A549 (cell line): ENCODE data around the gene VRK2. TPM values are rescaled to one million over a fixed set of nuclear protein-coding genes. Genes with fewer than 3 reads are reported as not detected.

Experiments
- BCL3 ChIP-seq: fragments of >200 bp; sonication (Bioruptor Twin); formaldehyde crosslinking; IDR thresholded peaks from 3 replicates; pipeline ENCODE4 v1.6.1; 2016
- BHLHE40 ChIP-seq: IDR thresholded peaks from 2 replicates; pipeline ENCODE4 v1.6.1; 2012; ENCODE audit warnings: low read depth, low read length, inconsistent platforms
- CBX8 ChIP-seq: fragments of 200-600 bp; sonication (generic); IDR thresholded peaks from 2 replicates; pipeline ENCODE4 v1.6.1; 2016
- CEBPB ChIP-seq, 2 experiments: fragments of >200 bp in 1 of 2; sonication (Bioruptor Twin) in 1 of 2; formaldehyde crosslinking in 1 of 2; IDR thresholded peaks; 2 replicates each; pipeline ENCODE4 v1.6.1; 2012 to 2016
- CHD4 ChIP-seq: fragments of 200-600 bp; sonication (generic); IDR thresholded peaks from 2 replicates; pipeline ENCODE4 v1.6.1; 2016; ENCODE audit warnings: antibody characterized with exemption, mild to moderate bottlenecking, borderline replicate concordance
- EHMT2 ChIP-seq: fragments of 200-600 bp; sonication (generic); IDR thresholded peaks from 2 replicates; pipeline ENCODE4 v1.6.1; 2016; ENCODE audit warnings: antibody characterized with exemption, low read depth, mild to moderate bottlenecking, moderate library complexity
- EP300 ChIP-seq, 2 experiments: fragments of >200 bp; sonication (Bioruptor Twin); formaldehyde crosslinking; IDR thresholded peaks; 2 replicates in 1 of 2; 3 replicates in 1 of 2; pipeline ENCODE4 v1.6.1; 2016 to 2017
- FOSB ChIP-seq: fragments of 250-450 bp; sonication (Bioruptor Pico); IDR thresholded peaks from 2 replicates; pipeline ENCODE4 v1.5.0; 2020; ENCODE audit warnings: mild to moderate bottlenecking, moderate library complexity
- FOSL2 ChIP-seq, 2 experiments: fragments of 450-650 bp in 1 of 2; fragments of >200 bp in 1 of 2; sonication (Bioruptor Twin) in 1 of 2; formaldehyde crosslinking; IDR thresholded peaks; 2 replicates each; pipeline versions ENCODE4 v1.5.0 to v1.6.1; 2016 to 2020; ENCODE audit warnings: mild to moderate bottlenecking in 1 of 2, moderate library complexity in 1 of 2
- FOXS1 ChIP-seq: fragments of 250-450 bp; sonication (Bioruptor Pico); IDR thresholded peaks from 2 replicates; pipeline ENCODE4 v1.5.0; 2020; ENCODE audit warnings: mild to moderate bottlenecking, moderate library complexity
- HDAC2 ChIP-seq: fragments of 200-600 bp; sonication (generic); IDR thresholded peaks from 2 replicates; pipeline ENCODE4 v1.6.1; 2016
- HMGXB4 ChIP-seq: fragments of 250-450 bp; sonication (Bioruptor Pico); IDR thresholded peaks from 2 replicates; pipeline ENCODE4 v1.5.0; 2021; ENCODE audit warnings: mild to moderate bottlenecking, moderate library complexity, borderline replicate concordance
- HOXA7 ChIP-seq: fragments of 250-450 bp; sonication (Bioruptor Pico); IDR thresholded peaks from 2 replicates; pipeline ENCODE4 v1.5.0; 2020; ENCODE audit warnings: mild to moderate bottlenecking, moderate library complexity
- KDM1A ChIP-seq: fragments of 200-600 bp; sonication (generic); IDR thresholded peaks from 2 replicates; pipeline ENCODE4 v1.6.1; 2016; ENCODE audit warnings: low read depth, mild to moderate bottlenecking
- KDM5A ChIP-seq: fragments of 200-600 bp; sonication (generic); IDR thresholded peaks from 2 replicates; pipeline ENCODE4 v1.6.1; 2016; ENCODE audit warnings: antibody characterized with exemption, mild to moderate bottlenecking
- MAX ChIP-seq: IDR thresholded peaks from 2 replicates; pipeline ENCODE4 v1.6.1; 2012
- MYC ChIP-seq: IDR thresholded peaks from 2 replicates; pipeline ENCODE4 v1.6.1; 2012; ENCODE audit warnings: mild to moderate bottlenecking, inconsistent platforms, low read length, improper control_type of control experiment, borderline replicate concordance
- NR3C1 ChIP-seq: fragments of >200 bp; sonication (Bioruptor Twin); formaldehyde crosslinking; IDR thresholded peaks from 3 replicates; pipeline ENCODE4 v1.6.1; 2017
- PHF8 ChIP-seq: fragments of 200-600 bp; sonication (generic); IDR thresholded peaks from 2 replicates; pipeline ENCODE4 v1.6.1; 2016; ENCODE audit warnings: low read depth, mild to moderate bottlenecking, antibody characterized with exemption, moderate library complexity, borderline replicate concordance
- POLR2AphosphoS2 ChIP-seq: conservative IDR thresholded peaks from 2 replicates; pipeline ENCODE4 v1.6.1; 2012; ENCODE audit warnings: low read length, improper control_type of control experiment, inconsistent platforms
- RAD21 ChIP-seq, 2 experiments: fragments of >200 bp in 1 of 2; sonication (Bioruptor Twin) in 1 of 2; formaldehyde crosslinking in 1 of 2; IDR thresholded peaks in 1 of 2; conservative IDR thresholded peaks in 1 of 2; 2 replicates in 1 of 2; 3 replicates in 1 of 2; pipeline ENCODE4 v1.6.1; 2012 to 2018; ENCODE audit warnings: inconsistent platforms in 1 of 2
- RARB ChIP-seq: fragments of 250-450 bp; sonication (Bioruptor Pico); IDR thresholded peaks from 2 replicates; pipeline ENCODE4 v1.8.0; 2021; ENCODE audit warnings: mild to moderate bottlenecking, moderate library complexity
- RCOR1 ChIP-seq: fragments of 150-350 bp; IDR thresholded peaks from 2 replicates; pipeline ENCODE4 v1.6.1; 2014; ENCODE audit warnings: antibody characterized with exemption, low read length, low read depth
- SMC3 ChIP-seq: fragments of >200 bp; sonication (Bioruptor Twin); formaldehyde crosslinking; IDR thresholded peaks from 3 replicates; pipeline ENCODE4 v1.6.1; 2018; ENCODE audit warnings: inconsistent platforms
- TP53 ChIP-seq: fragments of 250-450 bp; sonication (Bioruptor Pico); IDR thresholded peaks from 2 replicates; pipeline ENCODE4 v1.5.0; 2021; ENCODE audit warnings: mild to moderate bottlenecking, moderate library complexity
- USF2 ChIP-seq: fragments of 450-650 bp; IDR thresholded peaks from 2 replicates; pipeline ENCODE4 v1.6.1; 2014; ENCODE audit warnings: antibody characterized with exemption
- ZC3H11A ChIP-seq: fragments of 450-650 bp; IDR thresholded peaks from 2 replicates; pipeline ENCODE4 v1.6.1; 2014; ENCODE audit warnings: antibody characterized with exemption, mild to moderate bottlenecking
- polyA plus RNA-seq, 4 experiments: library from polyadenylated mRNA; depleted of rRNA in 3 of 4; stranded (reverse); fragments of >200 nt; fragmentation: RNase III in 1 of 4; extraction: RNeasy Plus Mini Kit Qiagen cat#74134 plus additional on column Dnase treatment in 1 of 4; gene quantifications; 2 replicates in 3 of 4; 3 replicates in 1 of 4; pipeline ENCODE4 v1.2.3, GENCODE V29; 2011 to 2017

VRK2 gene
- polyA plus RNA-seq, 2 of the 4 experiments (the other 2 are of a cell fraction), result 19.4 to 80.9 TPM

- TF ChIP-seq EP300 (IDR thresholded peaks at IDR 0.05) (no peak), SMC3 (peak; percentile 25; the same call in 1 of the 3 replicates), RARB (CRISPR knock-in tag) (peak; percentile 68; the same call in 1 of the 2 replicates), KDM5A (0 out of 2 replicates have a peak, but pooled peaks have one; percentile 43), POLR2AphosphoS2 (no peak), EHMT2 (no peak), BCL3 (peak; percentile 77; the same call in 2 of the 3 replicates), NR3C1 (no peak), FOSL2 (IDR thresholded peaks at IDR 0.05) (no peak), FOSL2 (CRISPR knock-in tag; IDR thresholded peaks at IDR 0.05) (peak; percentile 35), CBX8 (no peak), CHD4 (no peak), USF2 (no peak), RAD21 (conservative IDR thresholded peaks at IDR 0.05 in 1 of 2, IDR thresholded peaks at IDR 0.05 in 1 of 2) (peak; percentile 0 to 40; a peak in 2 of 5 replicates), HOXA7 (CRISPR knock-in tag) (0 out of 2 replicates have a peak, but pooled peaks have one; percentile 40), CEBPB (IDR thresholded peaks at IDR 0.05) (no peak; a peak in 1 of 4 replicates), ZC3H11A (no peak), FOSB (no peak), BHLHE40 (no peak), MYC (no peak; the same call in none of the 2 replicates), KDM1A (no peak), TP53 (CRISPR knock-in tag) (peak; percentile 80; the same call in 1 of the 2 replicates), PHF8 (peak; percentile 98), MAX (peak; percentile 89), HMGXB4 (CRISPR knock-in tag) (peak; percentile 77; the same call in 1 of the 2 replicates), RCOR1 (no peak), FOXS1 (CRISPR knock-in tag) (no peak), HDAC2 (no peak)
- TF ChIP-seq, all 56 proteins: peak for 21
These were observed at the start of gene VRK2 (continued) for GRCh38 chr2:58046585-58047372.
